Measurements from ENCODE around the gene AKAP13. TPM values are rescaled to one million over a fixed set of nuclear protein-coding genes. Genes with fewer than 3 reads are reported as not detected.

AKAP13 gene
- total RNA-seq, 1 experiment from 2014 or later, result 49.6 TPM

GRCh38 chr15:85620690-85621049 is 240.3 kb downstream of the AKAP13 start:
- no peaks in the 10 kb centered on the region for H3K27me3 Mint-ChIP-seq (ENCODE audit: insufficient read depth, unreplicated experiment)
- intact Hi-C loops (cut with micrococcal nuclease; ENCODE audit: unreplicated experiment), result no loop called here
- Histone ChIP-seq H3K36me3 (ENCODE audit: control insufficient read depth, insufficient read depth, low read length) (no peaks in the 10 kb centered on the region), H3K4me3 (ENCODE audit: low read depth, low read length) (no peak overlapping the region), H3K4me1 (peaks cover 8% of the 10 kb centered on the region), H3K27me3 (replicated peaks; ENCODE audit: control insufficient read depth, insufficient read depth, low read length) (no peaks in the 10 kb centered on the region), H3K9me3 (no peaks in the 10 kb centered on the region)
- no peak for DNase-seq
- no peak overlapping the region for H3K4me3 Mint-ChIP-seq (ENCODE audit: unreplicated experiment)
- H3K36me3 Mint-ChIP-seq (ENCODE audit: insufficient read depth, unreplicated experiment), result no peaks in the 10 kb centered on the region
- BruUV-seq (replicated peaks), result no TSS peak
- no peak for TF ChIP-seq CTCF (IDR thresholded peaks at IDR 0.05; ENCODE audit: insufficient read depth in 1 of 2, low read depth in 1 of 2, low read length in 1 of 2, severe bottlenecking in 1 of 2, unreplicated experiment in 1 of 2)
- H3K27ac Mint-ChIP-seq (ENCODE audit: unreplicated experiment), result no peak overlapping the region
- H3K4me1 Mint-ChIP-seq (ENCODE audit: low read depth, unreplicated experiment), result peaks cover 7% of the 10 kb centered on the region
- ChIA-PET POLR2A (no interaction called here), CTCF (no interaction called here)
- no peaks in the 10 kb centered on the region for H3K9me3 Mint-ChIP-seq (ENCODE audit: unreplicated experiment)

- ChIA-PET CTCF (no interaction called here), POLR2A (no interaction called here)
- Histone ChIP-seq H3K9me3 (no peaks in the 10 kb centered on the region), H3K36me3 (ENCODE audit: control insufficient read depth, insufficient read depth, low read length) (no peaks in the 10 kb centered on the region), H3K4me1 (peaks cover 8% of the 10 kb centered on the region), H3K27me3 (replicated peaks; ENCODE audit: control insufficient read depth, insufficient read depth, low read length) (no peaks in the 10 kb centered on the region), H3K4me3 (ENCODE audit: low read depth, low read length) (no peak overlapping the region)
- no peaks in the 10 kb centered on the region for H3K27me3 Mint-ChIP-seq (ENCODE audit: insufficient read depth, unreplicated experiment)
- TF ChIP-seq CTCF (IDR thresholded peaks at IDR 0.05; ENCODE audit: insufficient read depth in 1 of 2, low read depth in 1 of 2, low read length in 1 of 2, severe bottlenecking in 1 of 2, unreplicated experiment in 1 of 2), result no peak
- intact Hi-C loops (cut with micrococcal nuclease; ENCODE audit: unreplicated experiment), result no loop called here
- H3K9me3 Mint-ChIP-seq (ENCODE audit: unreplicated experiment), result no peaks in the 10 kb centered on the region
- H3K4me1 Mint-ChIP-seq (ENCODE audit: low read depth, unreplicated experiment), result peaks cover 7% of the 10 kb centered on the region
- DNase-seq, result no peak
- no peak overlapping the region for H3K27ac Mint-ChIP-seq (ENCODE audit: unreplicated experiment)
- H3K4me3 Mint-ChIP-seq (ENCODE audit: unreplicated experiment), result no peak overlapping the region
- BruUV-seq (replicated peaks), result no TSS peak
- H3K36me3 Mint-ChIP-seq (ENCODE audit: insufficient read depth, unreplicated experiment), result no peaks in the 10 kb centered on the region
Measured at GRCh38 chr15:85621094-85621493, 240.7 kb downstream of the AKAP13 start.

DNA sequence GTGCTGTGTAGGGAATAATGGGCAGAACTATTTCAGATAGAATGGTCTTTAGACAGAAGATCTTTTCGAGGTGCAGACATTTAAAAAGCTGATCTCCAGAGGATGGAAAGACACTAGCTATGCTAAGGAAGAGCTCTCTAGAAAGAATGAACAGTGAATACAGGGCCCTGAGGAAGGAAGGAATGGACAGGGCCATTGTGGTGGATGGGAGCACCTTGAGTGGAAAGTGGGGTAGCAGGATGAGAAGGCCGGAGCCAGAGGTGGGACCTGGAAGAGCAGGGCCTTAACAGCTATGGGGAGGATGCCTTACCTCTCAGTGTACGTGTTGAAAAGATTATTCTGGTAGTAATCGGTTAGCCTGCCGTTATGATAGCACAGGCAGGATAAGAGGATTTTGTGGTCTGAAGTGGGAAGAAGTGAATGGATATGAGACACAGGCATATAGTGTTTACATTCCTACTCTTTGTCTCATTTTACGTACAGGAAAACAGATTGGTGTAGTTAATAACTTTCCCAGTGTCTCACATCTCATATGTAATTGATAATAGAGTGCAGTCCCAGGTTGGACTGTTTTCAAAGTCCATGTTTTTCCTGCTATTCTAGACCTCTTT is 241.9 kb downstream of the AKAP13 start:
- H3K27ac Mint-ChIP-seq (ENCODE audit: unreplicated experiment), result no peak overlapping the region
- H3K4me1 ChIP-seq, result peaks cover 10% of the 10 kb centered on the region

More for the DNA sequence above, 241.9 kb downstream of the AKAP13 start:
- Mint-ChIP-seq H3K9me3 (ENCODE audit: unreplicated experiment) (no peaks in the 10 kb centered on the region), H3K4me1 (ENCODE audit: low read depth, unreplicated experiment) (peaks cover 12% of the 10 kb centered on the region), H3K36me3 (ENCODE audit: insufficient read depth, unreplicated experiment) (no peaks in the 10 kb centered on the region), H3K27me3 (ENCODE audit: insufficient read depth, unreplicated experiment) (no peaks in the 10 kb centered on the region), H3K4me3 (ENCODE audit: unreplicated experiment) (no peak overlapping the region)
- DNase-seq, result no peak
- no peaks in the 10 kb centered on the region for H3K36me3 ChIP-seq (ENCODE audit: control insufficient read depth, insufficient read depth, low read length)
- no peak for TF ChIP-seq CTCF (IDR thresholded peaks at IDR 0.05; ENCODE audit: insufficient read depth in 1 of 2, low read depth in 1 of 2, low read length in 1 of 2, severe bottlenecking in 1 of 2, unreplicated experiment in 1 of 2)
- intact Hi-C loops (cut with micrococcal nuclease; ENCODE audit: unreplicated experiment), result no loop called here
- no peaks in the 10 kb centered on the region for H3K9me3 ChIP-seq
- ChIA-PET CTCF (no interaction called here), POLR2A (no interaction called here)
- H3K27me3 ChIP-seq (replicated peaks; ENCODE audit: control insufficient read depth, insufficient read depth, low read length), result no peaks in the 10 kb centered on the region
- H3K4me3 ChIP-seq (ENCODE audit: low read depth, low read length), result no peak overlapping the region
- no TSS peak for BruUV-seq (replicated peaks)
